H54 (cell line): ENCODE data around the gene PTH2R.
A peak's percentile ranks its signal among the peaks of the same experiment; 100 is the strongest.

ENCODE experiments used
- DNase-seq: peaks from one replicate; pipeline ENCODE4 v3.0.0; 2011; ENCODE audit warnings: low spot score, mixed read lengths; ENCODE audit not compliant: insufficient read length
- FAIRE-seq: peaks from 3 replicates; lab custom pipeline; 2011; peaks lifted over from hg19 to GRCh38; lab: Jason Lieb, UNC
- POLR2A ChIP-seq: IDR thresholded peaks from 2 replicates; pipeline ENCODE4 v1.6.1; 2011; ENCODE audit warnings: low read depth, mild to moderate bottlenecking, low read length

The PTH2R gene

DNA sequence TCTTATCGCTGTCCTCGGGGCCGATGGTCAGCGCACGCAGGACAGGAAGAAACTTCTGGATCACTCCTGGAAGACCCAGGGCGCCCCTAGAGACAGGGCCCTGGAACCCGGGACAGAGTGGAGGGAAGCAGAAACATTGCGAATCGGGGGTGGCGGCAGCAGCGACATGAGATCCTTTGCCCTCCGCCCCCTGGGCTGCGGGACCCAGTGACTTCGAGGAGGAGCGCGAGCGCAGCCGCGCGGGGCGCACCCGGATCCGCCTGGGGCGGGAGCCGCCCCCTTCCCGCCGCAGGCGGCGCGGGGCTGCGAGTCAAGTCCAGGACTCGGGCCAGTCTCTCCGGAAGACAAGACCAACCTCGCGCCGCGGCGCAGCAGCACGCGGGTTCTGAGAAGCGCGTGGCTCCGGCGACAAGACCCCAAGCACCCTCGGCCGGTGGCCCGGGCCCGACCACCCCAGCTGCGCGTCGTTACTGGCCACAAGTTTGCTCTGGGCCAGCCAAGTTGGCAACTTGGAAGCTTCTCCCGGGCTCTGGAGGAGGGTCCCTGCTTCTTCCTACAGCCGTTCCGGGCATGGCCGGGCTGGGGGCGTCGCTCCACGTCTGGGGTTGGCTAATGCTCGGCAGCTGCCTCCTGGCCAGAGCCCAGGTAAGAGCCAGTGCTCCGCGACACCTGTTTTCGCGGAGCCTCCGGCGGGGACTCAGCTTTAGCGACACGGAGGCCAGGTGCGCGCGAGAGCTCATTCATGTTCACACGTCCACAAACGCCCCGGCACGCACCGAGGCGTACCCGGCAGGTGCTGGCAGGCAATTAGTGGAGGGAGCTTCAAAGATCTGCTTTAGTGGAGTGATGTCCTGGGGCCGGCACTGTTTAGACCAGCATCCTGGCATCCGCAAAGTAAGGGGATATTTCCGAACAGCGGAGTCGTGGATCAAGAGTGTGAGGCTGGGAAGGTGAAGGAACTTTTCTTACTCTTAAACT, at the start of gene PTH2R:
TSS of gene PTH2R (plus strand) at position 319 of the 978 bp plus-strand sequence. CDS start at position 571, 252 bp downstream.
- FAIRE-seq (no peak), DNase-seq (no peak)
- no peak for TF ChIP-seq POLR2A

DNA sequence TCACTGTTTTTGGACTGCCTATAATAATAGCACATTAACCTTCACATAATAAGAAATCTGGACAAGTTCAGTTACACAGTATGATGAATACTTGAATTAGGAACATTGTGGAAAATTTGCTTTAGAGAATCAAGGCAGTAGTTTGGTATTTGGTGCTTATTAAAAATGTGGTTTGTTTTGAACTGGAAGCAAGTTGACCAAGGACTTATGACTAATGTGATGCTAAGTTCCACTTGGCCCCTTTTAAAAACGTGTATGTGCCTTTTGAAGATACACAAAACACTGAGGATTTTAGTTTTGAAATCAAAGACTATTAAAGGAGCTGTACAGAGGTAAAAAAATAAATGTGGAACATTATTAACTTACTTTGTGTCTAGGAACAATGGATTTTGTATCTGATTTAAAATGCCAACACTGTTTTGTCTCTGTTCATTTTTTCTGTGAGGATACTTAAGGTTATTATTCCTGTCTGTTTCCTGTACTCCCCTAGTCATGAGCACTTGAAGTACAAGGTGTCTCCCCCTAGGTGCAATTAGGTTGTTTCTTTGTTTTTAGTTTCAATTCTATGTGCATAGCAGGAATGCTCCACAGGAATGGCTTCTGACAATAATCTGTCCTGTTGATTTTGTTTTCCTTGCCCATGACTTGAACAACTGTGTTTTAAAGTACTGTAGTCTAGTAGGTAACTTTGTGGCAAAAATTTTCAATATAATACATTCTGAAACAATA, 49.6 kb upstream of the PTH2R start:
- FAIRE-seq (peak; percentile 72), DNase-seq (no peak)
- TF ChIP-seq POLR2A = no peak

GRCh38 chr2:208358758-208359631, 47.6 kb upstream of the PTH2R start:
- no peak for TF ChIP-seq POLR2A
- FAIRE-seq = no peak

DNA sequence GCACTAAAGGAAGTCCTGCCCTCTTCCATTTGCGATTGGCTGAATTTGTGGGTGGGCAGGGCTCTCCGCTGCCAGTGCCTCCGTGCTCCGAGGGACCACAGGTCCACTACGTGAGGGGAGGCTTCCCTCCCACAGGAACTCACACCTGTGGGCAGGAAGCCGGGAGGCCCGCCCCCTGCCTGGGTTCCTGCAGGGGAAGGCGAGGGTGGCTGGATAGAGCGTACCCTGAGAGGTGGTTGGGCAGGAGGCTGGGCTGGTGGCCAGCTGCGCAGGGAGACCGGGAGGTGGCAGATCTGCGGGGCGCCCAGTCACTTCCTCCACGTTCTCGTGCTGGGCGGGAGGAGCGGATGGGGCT, 47.0 kb upstream of the PTH2R start:
- no peak for TF ChIP-seq POLR2A
- no peak for FAIRE-seq
- DNase-seq = no peak

More at GRCh38 chr2:208358758-208359631, 47.6 kb upstream of the PTH2R start:
- DNase-seq = no peak

GRCh38 chr2:208360259-208361076, 46.1 kb upstream of the PTH2R start:
- TF ChIP-seq POLR2A = no peak
- FAIRE-seq = no peak
- no peak for DNase-seq

DNA sequence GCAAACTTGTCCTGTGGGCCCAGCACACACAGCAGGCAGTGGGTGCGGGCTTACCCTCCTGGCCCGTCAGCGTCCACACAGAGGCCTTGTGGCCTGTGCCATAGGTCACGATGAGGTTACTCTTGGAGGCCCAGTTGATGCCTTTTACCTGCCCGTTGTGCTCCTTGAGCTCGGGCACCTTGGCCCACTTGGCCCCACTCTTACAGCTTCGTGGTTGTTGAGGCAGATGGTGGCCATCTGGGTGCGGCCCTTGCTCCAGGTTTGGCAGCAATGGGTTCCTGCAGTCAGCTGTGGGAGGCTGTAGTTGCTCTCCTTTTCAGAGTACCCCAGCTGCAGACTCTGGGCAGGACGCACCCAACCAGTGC, 45.5 kb upstream of the PTH2R start:
- DNase-seq = no peak
- TF ChIP-seq POLR2A = no peak
- FAIRE-seq = no peak

DNA sequence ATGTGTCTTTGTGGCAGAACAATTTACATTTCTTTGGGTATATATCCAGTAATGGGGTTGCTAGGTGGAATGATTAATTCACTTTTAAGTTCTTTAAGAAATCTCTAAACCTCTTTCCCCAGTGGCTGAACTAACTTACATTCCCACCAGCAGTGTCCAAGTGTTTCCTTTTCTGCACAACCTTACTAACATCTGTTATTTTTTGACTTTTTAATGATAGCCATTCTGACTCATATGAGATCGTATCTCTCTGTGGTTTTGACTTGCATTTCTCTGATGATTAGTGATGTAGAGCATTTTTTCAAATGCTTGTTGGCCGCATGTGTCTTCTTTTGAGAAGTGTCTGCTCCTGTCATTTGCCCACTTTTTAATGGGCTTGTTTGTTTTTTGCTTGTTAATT, 43.1 kb upstream of the PTH2R start:
- DNase-seq (no peak), FAIRE-seq (peak; percentile 85)
- TF ChIP-seq POLR2A = no peak

- FAIRE-seq (peak; percentile 27), DNase-seq (no peak)
- TF ChIP-seq POLR2A = no peak
Measured at GRCh38 chr2:208366215-208367127, 40.1 kb upstream of the PTH2R start.

DNA sequence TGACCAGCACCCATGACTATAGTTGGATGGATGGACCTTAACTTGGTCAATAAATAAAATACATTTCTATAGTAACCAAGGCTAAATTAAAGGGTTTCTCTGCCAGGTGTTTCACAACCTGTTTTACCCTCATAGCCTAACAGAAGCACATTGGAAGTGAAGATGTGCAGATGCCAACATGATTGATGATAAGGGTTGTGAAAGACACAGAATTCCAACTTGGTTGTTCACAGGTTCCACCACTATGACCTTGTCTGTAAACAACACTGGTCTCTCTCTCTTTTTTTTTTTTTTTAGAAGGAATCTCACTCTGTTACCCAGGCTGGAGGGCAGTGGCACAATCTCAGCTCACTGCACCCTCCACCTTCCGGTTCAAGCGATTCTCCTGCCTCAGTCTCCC, 37.5 kb upstream of the PTH2R start:
- no peak for DNase-seq
- no peak for FAIRE-seq
- TF ChIP-seq POLR2A = no peak

GRCh38 chr2:208370881-208371633, 35.5 kb upstream of the PTH2R start:
- FAIRE-seq (no peak), DNase-seq (no peak)
- no peak for TF ChIP-seq POLR2A

- DNase-seq (no peak), FAIRE-seq (no peak)
- TF ChIP-seq POLR2A = no peak
Measured at GRCh38 chr2:208371634-208371935, 35.0 kb upstream of the PTH2R start.
